H9 (cell line): ENCODE data around the gene CD300E. TPM values are rescaled to one million over a fixed set of nuclear protein-coding genes. Genes with fewer than 3 reads are reported as not detected.

Source experiments
- DNase-seq: peaks from one replicate; pipeline ENCODE4 v3.0.0-alpha.2; 2017
- H2AFZ ChIP-seq: one replicate; pipeline ENCODE4 v1.6.1; 2013; ENCODE audit warnings: mild to moderate bottlenecking, low read length, control low read depth, moderate library complexity
- H2AK5ac ChIP-seq: 2 replicates; pipeline ENCODE4 v1.6.1; 2013; ENCODE audit warnings: low read length, control low read depth, mixed read lengths; ENCODE audit not compliant: insufficient read length
- H2BK120ac ChIP-seq: one replicate; pipeline ENCODE4 v1.6.1; 2013; ENCODE audit warnings: low read depth, mild to moderate bottlenecking, low read length, control low read depth, inconsistent platforms; ENCODE audit not compliant: poor library complexity, severe bottlenecking
- H2BK12ac ChIP-seq: 2 replicates; pipeline ENCODE4 v1.6.1; 2013; ENCODE audit warnings: low read length, control low read depth, mixed read lengths, low read depth; ENCODE audit not compliant: insufficient read length
- H2BK15ac ChIP-seq: 2 replicates; pipeline ENCODE4 v1.6.1; 2013; ENCODE audit warnings: low read depth, low read length, control low read depth
- H2BK20ac ChIP-seq: one replicate; pipeline ENCODE4 v1.6.1; 2013; ENCODE audit warnings: low read depth, mild to moderate bottlenecking, low read length, control low read depth, inconsistent platforms; ENCODE audit not compliant: poor library complexity, severe bottlenecking
- H2BK5ac ChIP-seq: 2 replicates; pipeline ENCODE4 v1.6.1; 2013; ENCODE audit warnings: low read length, control low read depth, mixed read lengths; ENCODE audit not compliant: insufficient read length
- H3K14ac ChIP-seq: 2 replicates; pipeline ENCODE4 v1.6.1; 2013; ENCODE audit warnings: low read length, control low read depth; ENCODE audit not compliant: insufficient read depth
- H3K18ac ChIP-seq: 2 replicates; pipeline ENCODE4 v1.6.1; 2013; ENCODE audit warnings: low read depth, mild to moderate bottlenecking, mixed read lengths, low read length, control low read depth; ENCODE audit not compliant: insufficient read length
- H3K23ac ChIP-seq: 2 replicates; pipeline ENCODE4 v1.6.1; 2013; ENCODE audit warnings: low read length, control low read depth, mixed read lengths, low read depth; ENCODE audit not compliant: insufficient read length
- H3K23me2 ChIP-seq: 2 replicates; pipeline ENCODE4 v1.6.1; 2013; ENCODE audit warnings: low read depth, mild to moderate bottlenecking, mixed read lengths, low read length, control low read depth; ENCODE audit not compliant: insufficient read length, poor library complexity, severe bottlenecking
- H3K27ac ChIP-seq: 2 replicates; pipeline ENCODE4 v1.5.1; 2013; ENCODE audit warnings: low read length, control low read depth, mixed read lengths, low read depth; ENCODE audit not compliant: insufficient read length
- H3K27me3 ChIP-seq: 2 replicates; pipeline ENCODE4 v1.6.1; 2013; ENCODE audit warnings: low read length, control low read depth, inconsistent platforms; ENCODE audit not compliant: insufficient read depth
- H3K4ac ChIP-seq: 2 replicates; pipeline ENCODE4 v1.6.1; 2013; ENCODE audit warnings: low read depth, mild to moderate bottlenecking, control low read depth, inconsistent platforms, low read length, moderate library complexity
- H3K4me1 ChIP-seq: 2 replicates; pipeline ENCODE4 v1.6.1; 2013; ENCODE audit warnings: low read length, control low read depth, inconsistent platforms; ENCODE audit not compliant: insufficient read depth
- H3K4me2 ChIP-seq: 2 replicates; pipeline ENCODE4 v1.6.1; 2013; ENCODE audit warnings: low read length, control low read depth, mixed read lengths; ENCODE audit not compliant: insufficient read length, insufficient read depth
- H3K56ac ChIP-seq: 2 replicates; pipeline ENCODE4 v1.6.1; 2013; ENCODE audit warnings: low read depth, mild to moderate bottlenecking, mixed read lengths, low read length, control low read depth; ENCODE audit not compliant: insufficient read length
- H3K79me1 ChIP-seq: 2 replicates; pipeline ENCODE4 v1.6.1; 2013; ENCODE audit warnings: low read depth, mild to moderate bottlenecking, moderate library complexity, low read length, control low read depth, inconsistent platforms; ENCODE audit not compliant: insufficient read depth, poor library complexity, severe bottlenecking
- H3K79me2 ChIP-seq: 2 replicates; pipeline ENCODE4 v1.6.1; 2013; ENCODE audit warnings: low read length, control low read depth, inconsistent platforms; ENCODE audit not compliant: insufficient read depth
- H3K9ac ChIP-seq: 2 replicates; pipeline ENCODE4 v1.6.1; 2013; ENCODE audit warnings: low read length, control low read depth, mixed read lengths; ENCODE audit not compliant: insufficient read length; ENCODE audit errors: extremely low read depth
- H3K9me3 ChIP-seq: one replicate; pipeline ENCODE4 v1.6.1; 2013; ENCODE audit warnings: low read depth, low read length, inconsistent platforms; ENCODE audit not compliant: control insufficient read depth
- H3T11ph ChIP-seq: one replicate; pipeline ENCODE4 v1.6.1; 2013; ENCODE audit warnings: mild to moderate bottlenecking, low read length, control low read depth, inconsistent platforms
- H4K20me1 ChIP-seq: one replicate; pipeline ENCODE4 v1.6.1; 2013; ENCODE audit not compliant: control insufficient read depth, insufficient read length, insufficient read depth
- H4K5ac ChIP-seq: 2 replicates; pipeline ENCODE4 v1.6.1; 2013; ENCODE audit warnings: low read depth, mild to moderate bottlenecking, mixed read lengths, low read length, control low read depth; ENCODE audit not compliant: insufficient read length
- H4K8ac ChIP-seq: replicated peaks from 2 replicates; pipeline ENCODE4 v1.6.1; 2013; ENCODE audit warnings: low read length, control low read depth, mixed read lengths, low read depth; ENCODE audit not compliant: insufficient read length
- H4K91ac ChIP-seq: 2 replicates; pipeline ENCODE4 v1.6.1; 2013; ENCODE audit warnings: low read depth, mild to moderate bottlenecking, moderate library complexity, mixed read lengths, low read length, control low read depth; ENCODE audit not compliant: insufficient read length
- H3K27ac Mint-ChIP-seq, 3 experiments: 2 replicates in 2 of 3; 3 replicates in 1 of 3; pipeline ENCODE4 v1.8.0; 2020 to 2021; ENCODE audit warnings: mixed read lengths in 3 of 3, mild to moderate bottlenecking in 1 of 3, moderate library complexity in 1 of 3
- H3K27me3 Mint-ChIP-seq: 2 replicates; pipeline ENCODE4 v1.8.0; 2021; ENCODE audit warnings: low read depth, mild to moderate bottlenecking, moderate library complexity, mixed read lengths
- H3K36me3 Mint-ChIP-seq, 3 experiments: 2 replicates in 2 of 3; 3 replicates in 1 of 3; pipeline ENCODE4 v1.8.0; 2020 to 2021; ENCODE audit warnings: low read depth in 3 of 3, mixed read lengths in 3 of 3; ENCODE audit not compliant: insufficient read depth in 1 of 3
- H3K4me1 Mint-ChIP-seq, 2 experiments: 2 replicates each; pipeline ENCODE4 v1.8.0; 2020; ENCODE audit warnings: mixed read lengths in 2 of 2
- H3K4me3 Mint-ChIP-seq, 2 experiments: 2 replicates in 1 of 2; 3 replicates in 1 of 2; pipeline ENCODE4 v1.8.0; 2020 to 2021; ENCODE audit warnings: mild to moderate bottlenecking in 2 of 2, mixed read lengths in 2 of 2, moderate library complexity in 1 of 2
- H3K9me3 Mint-ChIP-seq, 2 experiments: 2 replicates in 1 of 2; 3 replicates in 1 of 2; pipeline ENCODE4 v1.8.0; 2020; ENCODE audit warnings: mild to moderate bottlenecking in 2 of 2, mixed read lengths in 2 of 2, moderate library complexity in 1 of 2
- WGBS: extraction: QIAGEN DNeasy Blood & Tissue Kit; methylation state at CpG from one replicate; pipeline ENCODE4 v1.1.7; 2013; ENCODE audit warnings: missing lambda C conversion rate, low lambda C conversion rate, mixed read lengths; ENCODE audit not compliant: insufficient read length; ENCODE audit errors: extremely low coverage; 5-methylcytosine and 5-hydroxymethylcytosine counted together
- total RNA-seq: library from RNA; stranded (reverse); gene quantifications from 2 replicates; pipeline ENCODE4 v1.2.1, GENCODE V29; 2021
- TF ChIP-seq, protein P1 (sequence below): fragments of 200-600 bp; sonication (generic); conservative IDR thresholded peaks from 3 replicates; pipeline ENCODE4 v1.8.0; 2021; ENCODE audit warnings: antibody characterized with exemption, mild to moderate bottlenecking

CD300E gene
- total RNA-seq, 1 experiment from 2014 or later: not detected

DNA sequence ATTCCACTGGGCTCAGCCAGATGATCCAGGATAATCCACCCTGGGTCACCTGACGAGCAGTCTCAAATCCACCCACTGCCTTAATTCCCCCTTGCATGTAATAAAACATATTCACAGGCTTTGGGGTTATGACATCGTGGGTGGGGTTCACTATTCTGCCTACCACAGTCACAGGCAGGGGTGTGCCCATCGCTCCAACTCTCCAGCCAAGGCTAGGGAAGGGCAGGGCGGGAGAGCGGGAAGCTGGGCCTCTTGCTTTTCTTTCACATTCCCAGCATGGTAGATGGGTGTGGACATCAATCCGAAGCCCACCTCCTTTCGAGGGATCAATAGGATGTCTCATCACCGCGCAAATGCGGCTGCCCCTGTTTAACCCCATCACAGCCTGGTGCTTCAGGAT lies 18.8 kb downstream of the CD300E start:
- Mint-ChIP-seq H3K27me3 (peaks cover 33% of the 10 kb centered on the region), H3K4me1 (no peaks in the 10 kb centered on the region; a peak in 1 of 4 replicates), H3K27ac (no peak overlapping the region), H3K9me3 (0 out of 5 replicates have a peak, but pooled peaks cover 0 to 1% of the 10 kb centered on the region in 2 experiments), H3K36me3 (no peaks in the 10 kb centered on the region), H3K4me3 (no peak overlapping the region)
- H2AK5ac ChIP-seq: no peak overlapping the region
- H3K14ac ChIP-seq: no peak overlapping the region
- no peaks in the 10 kb centered on the region for H3K9me3 ChIP-seq
- no peak overlapping the region for H4K5ac ChIP-seq
- H2BK20ac ChIP-seq: no peak overlapping the region
- H4K20me1 ChIP-seq: no peaks in the 10 kb centered on the region
- no peak overlapping the region for H3K23ac ChIP-seq
- no peak overlapping the region for H3K9ac ChIP-seq
- no peaks in the 10 kb centered on the region for H3K23me2 ChIP-seq
- H3T11ph ChIP-seq: no peak overlapping the region
- no peaks in the 10 kb centered on the region for H3K79me1 ChIP-seq
- no peak overlapping the region for H2AFZ ChIP-seq
- DNase-seq: no peak
- H3K79me2 ChIP-seq: no peaks in the 10 kb centered on the region
- H3K4ac ChIP-seq: no peak overlapping the region
- H2BK12ac ChIP-seq: no peak overlapping the region
- no peak overlapping the region for H4K8ac ChIP-seq
- H3K4me2 ChIP-seq: no peak overlapping the region
- H3K4me1 ChIP-seq: no peaks in the 10 kb centered on the region
- TF ChIP-seq, protein P1, sequence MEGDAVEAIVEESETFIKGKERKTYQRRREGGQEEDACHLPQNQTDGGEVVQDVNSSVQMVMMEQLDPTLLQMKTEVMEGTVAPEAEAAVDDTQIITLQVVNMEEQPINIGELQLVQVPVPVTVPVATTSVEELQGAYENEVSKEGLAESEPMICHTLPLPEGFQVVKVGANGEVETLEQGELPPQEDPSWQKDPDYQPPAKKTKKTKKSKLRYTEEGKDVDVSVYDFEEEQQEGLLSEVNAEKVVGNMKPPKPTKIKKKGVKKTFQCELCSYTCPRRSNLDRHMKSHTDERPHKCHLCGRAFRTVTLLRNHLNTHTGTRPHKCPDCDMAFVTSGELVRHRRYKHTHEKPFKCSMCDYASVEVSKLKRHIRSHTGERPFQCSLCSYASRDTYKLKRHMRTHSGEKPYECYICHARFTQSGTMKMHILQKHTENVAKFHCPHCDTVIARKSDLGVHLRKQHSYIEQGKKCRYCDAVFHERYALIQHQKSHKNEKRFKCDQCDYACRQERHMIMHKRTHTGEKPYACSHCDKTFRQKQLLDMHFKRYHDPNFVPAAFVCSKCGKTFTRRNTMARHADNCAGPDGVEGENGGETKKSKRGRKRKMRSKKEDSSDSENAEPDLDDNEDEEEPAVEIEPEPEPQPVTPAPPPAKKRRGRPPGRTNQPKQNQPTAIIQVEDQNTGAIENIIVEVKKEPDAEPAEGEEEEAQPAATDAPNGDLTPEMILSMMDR: no peak
- H3K27ac ChIP-seq: no peak overlapping the region
- no peak overlapping the region for H3K56ac ChIP-seq
- H2BK15ac ChIP-seq: no peak overlapping the region
- no peak overlapping the region for H2BK5ac ChIP-seq
- no CpG with 5 or more reads among the region's 10 CpGs for WGBS
- H2BK120ac ChIP-seq: no peak overlapping the region
- H4K91ac ChIP-seq: no peak overlapping the region
- H3K27me3 ChIP-seq: no peaks in the 10 kb centered on the region
- H3K18ac ChIP-seq: no peak overlapping the region
